ENCODE data around the gene FDX1.

The FDX1 gene

GRCh38 chr11:110465231-110465630, 35.5 kb downstream of the FDX1 start:
- DNase-seq (ENCODE audit: extremely low read depth in 1 of 2, low read depth in 1 of 2): no peak

- no peak for DNase-seq (ENCODE audit: extremely low read depth in 1 of 2, low read depth in 1 of 2)
Measured at GRCh38 chr11:110467556-110467955, 37.8 kb downstream of the FDX1 start.

GRCh38 chr11:110468121-110468520, 38.4 kb downstream of the FDX1 start:
- no peak for DNase-seq (ENCODE audit: extremely low read depth in 1 of 2, low read depth in 1 of 2)

DNA sequence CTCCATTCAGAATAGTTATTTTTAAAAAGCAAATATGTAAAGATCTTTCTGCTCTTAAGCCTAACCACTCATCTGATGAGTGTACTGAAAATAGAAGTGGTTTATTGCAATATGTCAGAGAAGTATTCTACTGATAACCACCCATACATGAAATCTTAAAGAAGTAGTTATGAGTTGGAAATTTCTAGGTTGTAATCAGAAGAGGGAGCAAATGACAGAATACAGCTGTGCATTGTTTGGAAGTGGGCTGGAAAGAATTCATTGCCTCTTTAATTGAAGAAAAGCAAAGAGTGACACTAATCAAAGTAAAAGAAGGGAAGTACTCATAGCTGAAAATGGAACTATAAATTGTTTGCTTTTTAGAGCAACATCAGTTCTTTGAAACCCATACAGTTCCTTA, 39.4 kb downstream of the FDX1 start:
- no peak for DNase-seq (ENCODE audit: extremely low read depth in 1 of 2, low read depth in 1 of 2)

DNA sequence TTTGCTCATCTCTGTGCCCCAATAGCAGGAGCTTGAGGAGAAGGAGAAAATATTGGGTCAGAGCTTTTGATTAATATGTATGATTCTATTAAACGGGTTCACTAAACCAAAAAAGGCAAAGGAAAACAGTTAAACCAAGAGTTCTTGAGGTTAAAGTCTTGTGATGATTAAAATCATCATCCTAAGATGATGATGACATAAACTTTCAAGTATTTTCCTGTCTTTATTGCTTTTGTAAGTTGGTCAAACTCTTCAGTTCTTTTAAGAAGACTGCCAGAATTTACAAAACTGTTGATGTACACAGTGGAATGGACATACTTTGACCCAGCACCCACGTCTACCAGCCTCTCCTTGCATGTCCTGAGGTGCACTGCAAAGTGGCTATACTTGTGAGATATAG, 41.0 kb downstream of the FDX1 start:
- DNase-seq (ENCODE audit: extremely low read depth in 1 of 2, low read depth in 1 of 2): no peak

DNA sequence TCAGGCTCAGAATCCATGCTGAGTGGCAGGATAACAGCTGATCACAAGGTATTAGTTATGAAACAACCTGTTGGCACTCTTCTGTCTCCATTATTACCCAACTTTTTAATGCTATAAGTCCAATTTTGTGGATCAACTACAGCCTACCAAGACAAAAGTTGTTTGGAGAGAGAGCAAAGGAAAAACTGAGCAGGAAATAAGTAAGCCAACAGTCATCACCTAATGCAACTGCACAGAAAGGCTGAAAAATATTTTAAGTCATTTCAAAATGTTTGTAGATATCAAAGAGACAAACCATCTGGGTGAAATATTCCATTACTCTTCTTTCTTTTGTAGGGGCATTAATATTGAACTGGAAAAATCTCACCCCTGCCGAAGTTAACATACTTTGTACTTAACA, 41.6 kb downstream of the FDX1 start:
- no peak for DNase-seq (ENCODE audit: extremely low read depth in 1 of 2, low read depth in 1 of 2)

GRCh38 chr11:110472858-110473257, 43.1 kb downstream of the FDX1 start:
- DNase-seq (ENCODE audit: extremely low read depth in 1 of 2, low read depth in 1 of 2): no peak

DNA sequence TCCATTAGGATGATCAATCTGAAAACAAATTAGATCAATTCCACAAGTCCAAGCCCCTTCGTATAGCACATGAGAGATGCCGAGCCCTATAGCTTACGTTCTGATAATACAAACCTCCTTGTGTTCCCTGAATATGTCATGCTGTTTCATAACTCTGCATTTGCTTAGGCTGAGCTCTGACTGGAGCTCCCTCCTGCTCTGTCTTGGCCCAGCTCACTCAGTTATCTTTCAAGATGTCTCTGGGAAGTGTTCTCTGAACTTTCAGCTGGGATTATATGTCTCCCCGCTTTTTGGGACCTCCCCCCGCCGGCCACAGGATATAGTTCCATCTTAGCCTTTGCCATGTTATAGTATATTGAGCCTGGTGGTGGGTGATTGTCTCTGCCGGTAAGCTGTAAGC, 44.0 kb downstream of the FDX1 start:
- DNase-seq (ENCODE audit: extremely low read depth in 1 of 2, low read depth in 1 of 2): no peak

DNA sequence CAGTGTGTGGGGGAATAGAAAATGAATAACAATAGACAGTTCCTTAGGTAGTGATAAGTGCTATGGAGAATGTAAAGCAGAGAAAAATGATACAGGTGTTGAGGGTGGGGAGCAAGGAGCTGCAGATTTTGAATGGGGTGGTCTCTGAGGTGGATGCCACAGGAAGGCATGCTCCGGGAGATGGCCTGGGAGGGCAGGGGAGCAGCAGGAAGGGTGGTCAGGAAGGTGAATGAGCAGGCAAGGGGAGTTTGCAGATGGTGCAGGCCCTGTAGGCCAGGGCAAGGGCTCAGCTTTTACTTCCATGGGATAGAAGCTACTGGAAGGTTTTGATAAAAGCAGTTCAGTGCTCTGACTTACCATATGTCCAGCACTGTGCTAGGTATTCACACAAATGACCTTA, 44.8 kb downstream of the FDX1 start:
- DNase-seq (ENCODE audit: extremely low read depth in 1 of 2, low read depth in 1 of 2): no peak

DNA sequence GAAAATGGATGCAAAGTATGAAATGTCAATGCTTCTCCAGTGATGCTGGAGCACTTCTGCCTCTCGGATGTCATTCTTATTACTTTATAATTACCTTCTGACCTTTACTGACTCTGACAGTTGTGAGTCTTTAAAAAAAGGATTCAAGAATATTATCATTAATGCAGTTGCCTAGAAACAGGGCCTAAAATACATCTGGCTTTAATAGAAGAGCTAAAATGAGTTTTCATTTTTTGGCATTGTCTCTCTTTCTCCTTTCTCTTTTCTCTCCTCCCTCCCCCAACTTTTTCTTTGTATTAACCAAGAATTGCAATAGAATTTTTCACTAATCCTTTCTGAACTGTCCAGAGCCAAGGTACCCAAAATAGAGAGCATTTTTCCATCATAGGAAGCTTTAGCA, 45.9 kb downstream of the FDX1 start:
- DNase-seq (ENCODE audit: extremely low read depth in 1 of 2, low read depth in 1 of 2): no peak

DNA sequence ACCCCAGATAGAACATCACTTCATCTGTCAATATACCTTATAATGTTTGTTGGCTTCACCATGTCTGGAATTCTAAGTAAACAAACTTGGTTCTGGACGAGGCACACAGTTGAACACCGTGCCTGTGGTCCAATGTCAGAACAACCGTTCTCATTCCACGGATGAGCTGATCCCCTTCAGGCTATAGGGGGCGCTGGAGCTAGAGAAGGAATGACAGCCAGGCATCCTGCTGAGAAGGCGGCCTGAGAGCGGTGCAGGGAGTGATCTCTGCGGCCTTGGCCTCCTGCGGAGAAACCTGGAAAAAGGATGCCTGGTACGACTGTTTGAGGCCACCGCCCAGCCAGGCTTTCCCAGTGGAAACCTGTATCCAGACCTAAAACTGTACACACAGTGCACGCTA, 48.7 kb downstream of the FDX1 start:
- no peak for DNase-seq (ENCODE audit: extremely low read depth in 1 of 2, low read depth in 1 of 2)

DNA sequence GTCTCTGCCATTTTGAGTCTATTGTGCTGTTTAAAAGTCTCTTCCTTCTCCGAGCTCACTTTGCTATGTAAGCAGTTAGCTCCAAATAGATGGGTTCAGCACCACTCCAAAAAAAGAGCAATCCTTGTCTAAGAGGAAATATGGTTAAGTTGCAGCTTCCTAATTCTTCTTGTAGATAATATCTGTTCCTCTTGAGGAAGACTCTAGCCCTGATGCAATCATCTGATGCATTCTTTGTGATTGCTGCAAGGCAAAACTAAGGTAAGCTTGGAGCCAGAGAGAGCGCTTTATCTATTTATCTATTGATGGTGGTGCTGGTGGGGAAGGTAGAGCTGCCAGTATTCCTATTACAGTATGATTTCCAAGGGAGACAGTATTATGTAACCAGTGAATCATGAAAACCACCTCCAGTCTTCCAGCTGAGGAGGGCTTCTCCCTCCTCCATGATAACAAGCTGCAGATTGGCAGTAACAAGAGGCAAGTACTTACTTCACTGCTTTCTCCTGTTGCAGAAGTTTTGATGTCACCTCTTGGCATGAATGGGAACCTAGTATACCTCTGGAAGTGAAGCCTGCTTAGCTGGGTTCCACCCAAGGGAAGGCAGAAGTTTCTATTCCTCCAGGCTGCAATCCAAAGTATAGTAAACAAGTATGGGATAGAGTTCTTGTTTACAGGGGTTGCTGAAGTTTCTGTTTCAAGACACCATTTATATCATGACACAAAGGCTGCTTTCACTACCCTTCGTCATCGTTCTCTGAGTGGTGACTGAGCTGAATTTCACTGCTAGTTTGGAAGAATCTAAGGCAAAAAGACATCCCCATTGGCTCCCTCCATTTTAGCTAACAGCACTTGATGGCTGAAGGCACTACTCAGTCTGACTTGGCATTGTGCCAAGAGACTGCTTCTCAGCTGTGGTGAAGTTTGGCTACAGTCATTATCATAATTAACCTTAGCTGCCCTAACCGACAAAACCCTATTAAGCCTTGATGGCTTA, 49.7 kb downstream of the FDX1 start:
- no peak for DNase-seq (ENCODE audit: extremely low read depth in 1 of 2, low read depth in 1 of 2)

- no peak for DNase-seq (ENCODE audit: extremely low read depth in 1 of 2, low read depth in 1 of 2)
Measured at GRCh38 chr11:110481523-110481922, 51.8 kb downstream of the FDX1 start.

DNA sequence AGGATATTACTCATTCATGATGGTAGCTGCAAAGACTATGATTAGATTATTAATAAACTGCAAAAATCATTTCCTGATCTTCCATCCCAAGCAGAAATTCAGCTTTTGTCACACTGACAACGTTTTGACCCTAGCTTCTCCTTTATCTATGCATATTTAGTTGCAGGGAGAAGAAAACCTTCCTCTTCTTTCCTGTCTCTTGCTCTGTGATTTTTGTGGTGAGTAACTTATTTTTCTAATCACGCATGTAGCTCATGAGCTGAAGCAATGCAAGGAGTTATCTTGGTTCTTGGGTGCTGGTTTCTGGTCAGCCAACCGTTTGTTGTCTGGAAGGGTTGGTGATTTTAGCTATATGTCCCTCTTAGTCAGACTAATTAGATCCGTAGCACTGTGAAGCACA, 56.4 kb downstream of the FDX1 start:
- no peak for DNase-seq (ENCODE audit: extremely low read depth in 1 of 2, low read depth in 1 of 2)

GRCh38 chr11:110488446-110488845, 58.7 kb downstream of the FDX1 start:
- no peak for DNase-seq (ENCODE audit: extremely low read depth in 1 of 2, low read depth in 1 of 2)

DNA sequence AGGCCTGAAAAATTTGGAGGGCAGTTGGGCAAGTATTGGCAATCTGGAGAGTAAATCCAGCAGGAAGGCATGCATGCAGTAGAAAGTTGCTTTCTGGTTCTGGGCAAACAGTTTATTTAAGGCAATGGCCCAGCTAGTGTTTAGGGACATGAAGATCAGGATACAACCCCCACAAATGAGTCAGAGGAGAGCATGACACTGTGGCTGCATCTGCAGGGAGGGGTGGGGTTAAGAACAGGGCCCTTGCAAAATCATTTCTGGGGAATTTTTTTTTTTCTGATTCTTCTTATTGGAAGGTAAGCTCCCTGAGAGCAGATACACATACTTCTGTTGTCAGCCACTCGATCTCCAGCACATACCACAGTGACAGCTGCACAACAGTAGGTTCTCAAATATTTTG, 61.1 kb downstream of the FDX1 start:
- no peak for DNase-seq (ENCODE audit: extremely low read depth in 1 of 2, low read depth in 1 of 2)

GRCh38 chr11:110491577-110492320, 62.0 kb downstream of the FDX1 start:
- DNase-seq (ENCODE audit: extremely low read depth in 1 of 2, low read depth in 1 of 2): no peak

DNA sequence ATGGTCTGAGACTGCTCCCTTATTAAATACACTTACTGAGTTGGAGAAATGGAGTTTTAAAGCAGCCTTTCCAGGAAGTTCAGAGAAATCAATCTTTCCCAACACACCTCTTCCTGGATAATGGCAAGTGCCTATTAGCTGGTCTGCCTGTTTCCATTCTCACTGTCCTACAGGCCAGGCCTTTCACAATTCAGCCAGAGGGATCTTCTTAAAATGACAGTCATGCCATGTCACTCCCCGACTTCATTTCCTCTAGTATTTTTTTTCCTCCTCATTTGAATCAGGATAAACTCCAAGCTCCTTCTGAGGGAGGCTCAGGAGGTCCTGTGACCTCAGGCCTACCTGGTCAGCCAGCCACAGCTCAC, 62.6 kb downstream of the FDX1 start:
- no peak for DNase-seq (ENCODE audit: extremely low read depth in 1 of 2, low read depth in 1 of 2)

DNA sequence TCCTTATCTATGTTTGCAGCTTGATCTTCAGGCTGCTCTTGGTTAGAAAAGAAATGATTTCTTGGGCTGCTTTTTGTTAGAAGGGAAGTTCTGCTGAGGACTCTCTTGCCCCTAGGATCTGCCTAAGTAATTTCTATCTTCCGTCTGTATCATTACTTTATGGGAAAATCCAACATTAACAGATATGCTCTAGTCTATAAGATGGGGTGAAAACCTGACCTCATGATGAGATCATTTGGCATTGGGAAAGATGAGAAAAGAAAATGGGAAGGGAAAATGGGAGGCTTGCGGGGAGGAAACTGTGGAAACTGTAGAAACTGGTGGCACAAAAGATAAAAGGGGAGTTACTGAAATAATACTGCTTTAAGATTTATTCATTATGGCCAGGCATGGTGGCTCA, 63.6 kb downstream of the FDX1 start:
- no peak for DNase-seq (ENCODE audit: extremely low read depth in 1 of 2, low read depth in 1 of 2)

- DNase-seq (ENCODE audit: extremely low read depth in 1 of 2, low read depth in 1 of 2): no peak
Measured at GRCh38 chr11:110497231-110497978, 67.7 kb downstream of the FDX1 start.

DNA sequence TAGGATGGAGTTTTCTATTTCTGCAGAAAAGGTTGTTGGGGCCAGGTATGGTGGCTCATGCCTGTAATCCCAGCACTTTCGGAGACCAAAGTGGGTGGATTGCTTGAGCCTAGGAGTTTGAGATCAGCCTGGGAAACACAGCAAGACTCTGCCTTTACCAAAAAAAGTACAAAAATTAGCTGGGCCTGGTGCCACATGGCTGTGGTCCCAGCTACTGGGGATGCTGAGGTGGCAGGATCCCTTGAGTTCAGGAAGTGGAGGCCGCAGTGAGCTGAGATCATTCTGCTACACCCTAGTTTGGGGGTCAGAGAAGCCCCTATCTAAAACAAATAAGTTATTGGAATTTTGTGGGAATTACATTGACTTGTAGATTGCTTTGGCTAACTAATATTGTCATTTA, 71.7 kb downstream of the FDX1 start:
- no peak for DNase-seq (ENCODE audit: extremely low read depth in 1 of 2, low read depth in 1 of 2)

Data from stimulated activated CD8-positive, alpha-beta memory T cell treated with anti-CD3 and anti-CD28 coated beads, Interleukin-7, amount 100 ng/mL, for 48 hours (primary cell).